Heart right ventricle (tissue), 16 donors: ENCODE results near the gene RANGRF. TPM values are rescaled to one million over a fixed set of nuclear protein-coding genes. Genes with fewer than 3 reads are reported as not detected.

Experiments used
- ATAC-seq, 8 donors: fragments of 200-7000 bp; cut with Tn5 transposase; one replicate each; pipeline ENCODE4 v1.9.1; 2020; ENCODE audit warnings: mild to moderate bottlenecking in 8 of 8, moderate library complexity in 8 of 8, moderate number of reproducible peaks in 1 of 8
- DNase-seq, 2 donors: peaks; one replicate each; pipeline ENCODE4 v3.0.0-alpha.2; 2020
- H3K27ac ChIP-seq, 10 donors: fragments of 200-600 bp; sonication (generic) in 2 of 10; one replicate each; pipeline versions ENCODE4 v1.5.0 to v1.8.0; 2020 to 2022; ENCODE audit warnings: mild to moderate bottlenecking in 3 of 10
- H3K27me3 ChIP-seq, 7 donors: fragments of 200-600 bp; one replicate each; pipeline ENCODE4 v1.8.0; 2021 to 2022; ENCODE audit warnings: mild to moderate bottlenecking in 2 of 7
- H3K36me3 ChIP-seq, 9 donors: fragments of 200-600 bp; sonication (generic) in 1 of 9; one replicate each; pipeline versions ENCODE4 v1.5.0 to v1.8.0; 2020 to 2022; ENCODE audit warnings: mild to moderate bottlenecking in 2 of 9
- H3K4me1 ChIP-seq, 9 donors: fragments of 200-600 bp; sonication (generic) in 1 of 9; one replicate each; pipeline versions ENCODE4 v1.5.0 to v1.8.0; 2020 to 2022; ENCODE audit warnings: mild to moderate bottlenecking in 4 of 9
- H3K4me3 ChIP-seq, 10 donors: fragments of 200-600 bp; sonication (generic) in 2 of 10; one replicate each; pipeline versions ENCODE4 v1.5.0 to v1.8.0; 2020 to 2022; ENCODE audit warnings: mild to moderate bottlenecking in 7 of 10, moderate library complexity in 2 of 10
- H3K9me3 ChIP-seq, 11 donors: fragments of 200-600 bp in 10 of 11; sonication (generic) in 2 of 11; one replicate each; pipeline versions ENCODE4 v1.5.0 to v1.8.0; 2013 to 2022; ENCODE audit warnings: mild to moderate bottlenecking in 2 of 11, control low read depth in 1 of 11, moderate library complexity in 1 of 11
- CTCF ChIP-seq, 9 donors: fragments of 200-600 bp; sonication (generic) in 2 of 9; IDR thresholded peaks; one replicate each; pipeline versions ENCODE4 v1.5.0 to v1.8.0; 2021 to 2022; ENCODE audit warnings: antibody characterized with exemption in 9 of 9, mild to moderate bottlenecking in 5 of 9, moderate library complexity in 1 of 9
- WGBS, 2 donors: extraction: QIAGEN DNeasy Blood & Tissue Kit; methylation state at CpG; one replicate each; pipeline ENCODE4 v1.1.7; 2013; ENCODE audit warnings: inconsistent platforms in 1 of 2; 5-methylcytosine and 5-hydroxymethylcytosine counted together
- intact Hi-C, 10 donors: fragments of 100-400 bp; cut with DNase I; formaldehyde crosslinking; loops; one replicate each; pipeline versions ENCODE4 v1.11.1 to v1.14.2; 2022
- polyA plus RNA-seq, 2 donors: library from polyadenylated mRNA; stranded (reverse); fragments of 200-250 nt; gene quantifications; one replicate each; pipeline ENCODE4 v1.2.3, GENCODE V29; 2013
- total RNA-seq, 10 donors: library from RNA; stranded (reverse); fragmentation: NEBNext Ultra II Directional in 3 of 10; extraction: Animal tissue kit (Norgen Biotek cat#: 25700) in 3 of 10; gene quantifications; one replicate each; pipeline versions ENCODE4 v1.2.1 to v1.2.4, GENCODE V29; 2021 to 2023
- donor health status: Arrhythmogenic right ventricular cardiomyopathy.
- donor health status: ischemic (EF 13 %, LVEDD 7.1; RV severe dilation, severe dysfunction).
- donor health status: healthy with polysubstance abuse.
- donor health status: DM: no; HTN: yes; CAD: no.
- donor health status: DM: no; HTN: no; CAD: no.
- donor health status: ischemic (EF 25% LVEDD 6.9; RV normal size, moderate dysfunction).
- donor health status: ischemic (EF 25% LVEDD 5.7; RV mildly dilated, moderate dysfunction).
- donor health status: healthy.
- donor health status: DM: yes; HTN: yes; CAD: no.
- donor health status: Ischemic cardiomyopathy.
- donor health status: ischemic (EF 35%, LVEDD 5.7; RV mildly dilated, moderate dysfunction).
- donor health status: nonischemic (EF 11% LVEDD 7.7; RV severe dilation, severe dysfunction).
- donor health status: DM: yes; HTN: yes; CAD: no.
- donor health status: PGD.
- donor health status: ischemic (EF 29% LVEDD 5.4; RV normal size, mild dysfunction).
- donor health status: nonischemic (EF 23%, LVEDD 6.1; RV moderate dilation, normal function).

The RANGRF gene
- total and polyA plus RNA-seq, 12 donors: 20.7 to 53.5 (median 24.8) TPM

GRCh38 chr17:8283356-8283755 lies 5.1 kb upstream of the RANGRF start:
- no peak overlapping the region for H3K27ac ChIP-seq
- WGBS, 2 donors: 59 to 61% methylated on average over 4 of the region's 4 CpGs

GRCh38 chr17:8284126-8284525 lies 4.3 kb upstream of the RANGRF start:
- Histone ChIP-seq H3K9me3 (no peaks in the 10 kb centered on the region), H3K4me3 (no peak overlapping the region), H3K27ac (no peak overlapping the region), H3K36me3 (no peaks in the 10 kb centered on the region), H3K27me3 (no peaks in the 10 kb centered on the region), H3K4me1 (peaks cover under 1 to 11% (median 8%) of the 10 kb centered on the region in 9 donors)
- intact Hi-C loops: loop anchor here in 2 of 10 donors (10.0 kb wide), 2 partner anchors 49 to 179 kb away; no protein-coding TSS in a partner anchor
- 95 to 99% methylated on average over 4 of the region's 4 CpGs for WGBS, 2 donors
- ATAC-seq (no peak), DNase-seq (no peak)
- TF ChIP-seq CTCF (IDR thresholded peaks at IDR 0.05): no peak

More at GRCh38 chr17:8283356-8283755, 5.1 kb upstream of the RANGRF start:
- H3K4me1 ChIP-seq: peaks cover 0 to 8% (median 6%) of the 10 kb centered on the region in 9 donors
- H3K4me3 ChIP-seq: no peak overlapping the region
- H3K9me3 ChIP-seq: no peaks in the 10 kb centered on the region
- H3K27me3 ChIP-seq: no peaks in the 10 kb centered on the region
- ATAC-seq: no peak
- no peak for DNase-seq
- intact Hi-C loops: loop anchor here in 2 of 10 donors (10.0 kb wide), 2 partner anchors 49 to 179 kb away; no protein-coding TSS in a partner anchor
- no peaks in the 10 kb centered on the region for H3K36me3 ChIP-seq
- no peak for TF ChIP-seq CTCF (IDR thresholded peaks at IDR 0.05)

GRCh38 chr17:8285270-8286181 lies 2.9 kb upstream of the RANGRF start:
- WGBS, 2 donors: 65 to 71% methylated on average over 10 of the region's 10 CpGs
- no peak for TF ChIP-seq CTCF (IDR thresholded peaks at IDR 0.05)
- H3K4me1 ChIP-seq: peaks cover 7 to 21% (median 16%) of the 10 kb centered on the region in 9 donors
- no peaks in the 10 kb centered on the region for H3K36me3 ChIP-seq
- no peak for DNase-seq
- no peaks in the 10 kb centered on the region for H3K9me3 ChIP-seq
- H3K4me3 ChIP-seq: no peak overlapping the region
- intact Hi-C loops: loop anchor here in 6 of 10 donors (5.0 to 10.0 kb wide), 3 partner anchors 33 to 181 kb away; no protein-coding TSS in a partner anchor
- no peak overlapping the region for H3K27ac ChIP-seq
- no peaks in the 10 kb centered on the region for H3K27me3 ChIP-seq
- no peak for ATAC-seq

- H3K4me3 ChIP-seq: peak overlapping the region; percentile 67 to 85 (median 75)
- DNase-seq (no peak), ATAC-seq (peak in 2 of 8 donors; percentile 1 to 5)
- 32 to 37% methylated on average over 19 of the region's 19 CpGs for whole genome bisulfite sequencing, 2 donors
- peaks cover 0 to 2% (median 0%) of the 10 kb centered on the region in 9 donors for H3K36me3 ChIP-seq
- TF ChIP-seq CTCF (IDR thresholded peaks at IDR 0.05): no peak
- H3K27ac ChIP-seq: peak overlapping the region in 9 of 10 donors; percentile 90 to 95 (median 92)
- no peaks in the 10 kb centered on the region for H3K9me3 ChIP-seq
- peaks cover 7 to 21% (median 17%) of the 10 kb centered on the region in 9 donors for H3K4me1 ChIP-seq
- no peaks in the 10 kb centered on the region for H3K27me3 ChIP-seq
- intact Hi-C loops: loop anchor here in 7 of 10 donors (2.0 to 10.0 kb wide), 4 partner anchors 35 to 183 kb away; partner anchors contain the start of genes CTC1 (in 1 of the 7) and PFAS (in 1 of the 7)
Measured at GRCh38 chr17:8287651-8288335, 677 bp upstream of the RANGRF start.
